Colonic mucosa (tissue), 4 donors: Measurements from ENCODE around the gene GNAZ. TPM values are rescaled to one million over a fixed set of nuclear protein-coding genes. Genes with fewer than 3 reads are reported as not detected.

Source experiments
- DNase-seq: peaks from one replicate; pipeline ENCODE4 v3.0.0-alpha.2; 2020
- H3K27ac ChIP-seq: fragments of 200-600 bp; one replicate; pipeline ENCODE4 v1.8.0; 2021
- H3K27me3 ChIP-seq: fragments of 200-600 bp; one replicate; pipeline ENCODE4 v1.8.0; 2021
- H3K36me3 ChIP-seq: fragments of 200-600 bp; one replicate; pipeline ENCODE4 v1.8.0; 2021
- H3K4me1 ChIP-seq: fragments of 200-600 bp; one replicate; pipeline ENCODE4 v1.8.0; 2021; ENCODE audit warnings: mild to moderate bottlenecking
- H3K4me3 ChIP-seq: fragments of 200-600 bp; one replicate; pipeline ENCODE4 v1.8.0; 2021
- H3K9ac ChIP-seq, 2 donors: one replicate each; pipeline ENCODE4 v1.7.0; 2013; ENCODE audit warnings: control low read depth in 2 of 2, low read depth in 2 of 2, low read length in 2 of 2
- H3K9me3 ChIP-seq: fragments of 200-600 bp; one replicate; pipeline ENCODE4 v1.8.0; 2021
- intact Hi-C: fragments of 100-400 bp; cut with DNase I; formaldehyde crosslinking; loops from one replicate; pipeline ENCODE4 v1.14.1; 2022
- total RNA-seq, 2 donors: library from RNA; stranded (reverse); fragmentation: NEBNext Ultra II Directional in 1 of 2; extraction: Animal tissue kit (Norgen Biotek cat#: 25700) in 1 of 2; gene quantifications; one replicate each; pipeline ENCODE4 v1.2.1, GENCODE V29; 2021
- TF ChIP-seq, protein P1 (sequence below): fragments of 200-600 bp; IDR thresholded peaks from one replicate; pipeline ENCODE4 v1.8.0; 2022; ENCODE audit warnings: antibody characterized with exemption, mild to moderate bottlenecking
- donor health status: healthy.
- donor health status: DM: no; HTN: no; CAD: no.
- donor health status: DM: no; HTN: no; CAD: no.

Gene GNAZ
- total RNA-seq, 2 donors from 2014 or later = 1.2 to 2.5 TPM

DNA sequence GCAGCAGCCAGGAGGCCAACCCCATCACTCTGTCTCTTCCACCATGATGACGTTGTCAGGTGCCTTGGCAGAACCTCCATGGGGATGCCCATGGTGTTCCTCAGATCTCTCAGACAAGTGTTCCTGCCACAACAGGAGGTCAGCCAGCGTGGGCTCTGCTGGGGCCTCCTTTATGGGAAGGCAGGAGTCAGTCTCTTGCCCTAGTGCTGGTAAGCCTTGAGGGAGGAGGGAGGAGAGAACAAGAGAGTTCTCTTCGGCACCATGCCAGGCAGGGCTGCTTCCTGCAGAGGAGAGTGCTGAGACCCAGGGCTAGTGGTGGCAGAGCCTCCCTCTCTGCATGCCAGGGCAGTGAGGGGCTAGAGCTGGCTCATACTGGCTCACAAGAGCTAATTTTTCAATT lies 32.5 kb downstream of the GNAZ start:
- Histone ChIP-seq H3K36me3 (no peaks in the 10 kb centered on the region), H3K4me1 (no peaks in the 10 kb centered on the region), H3K9ac (no peak overlapping the region), H3K27me3 (no peaks in the 10 kb centered on the region), H3K4me3 (no peak overlapping the region), H3K27ac (no peak overlapping the region), H3K9me3 (no peaks in the 10 kb centered on the region)
- intact Hi-C loops = no loop called here
- TF ChIP-seq, protein P1, sequence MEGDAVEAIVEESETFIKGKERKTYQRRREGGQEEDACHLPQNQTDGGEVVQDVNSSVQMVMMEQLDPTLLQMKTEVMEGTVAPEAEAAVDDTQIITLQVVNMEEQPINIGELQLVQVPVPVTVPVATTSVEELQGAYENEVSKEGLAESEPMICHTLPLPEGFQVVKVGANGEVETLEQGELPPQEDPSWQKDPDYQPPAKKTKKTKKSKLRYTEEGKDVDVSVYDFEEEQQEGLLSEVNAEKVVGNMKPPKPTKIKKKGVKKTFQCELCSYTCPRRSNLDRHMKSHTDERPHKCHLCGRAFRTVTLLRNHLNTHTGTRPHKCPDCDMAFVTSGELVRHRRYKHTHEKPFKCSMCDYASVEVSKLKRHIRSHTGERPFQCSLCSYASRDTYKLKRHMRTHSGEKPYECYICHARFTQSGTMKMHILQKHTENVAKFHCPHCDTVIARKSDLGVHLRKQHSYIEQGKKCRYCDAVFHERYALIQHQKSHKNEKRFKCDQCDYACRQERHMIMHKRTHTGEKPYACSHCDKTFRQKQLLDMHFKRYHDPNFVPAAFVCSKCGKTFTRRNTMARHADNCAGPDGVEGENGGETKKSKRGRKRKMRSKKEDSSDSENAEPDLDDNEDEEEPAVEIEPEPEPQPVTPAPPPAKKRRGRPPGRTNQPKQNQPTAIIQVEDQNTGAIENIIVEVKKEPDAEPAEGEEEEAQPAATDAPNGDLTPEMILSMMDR = no peak
- no peak for DNase-seq

DNA sequence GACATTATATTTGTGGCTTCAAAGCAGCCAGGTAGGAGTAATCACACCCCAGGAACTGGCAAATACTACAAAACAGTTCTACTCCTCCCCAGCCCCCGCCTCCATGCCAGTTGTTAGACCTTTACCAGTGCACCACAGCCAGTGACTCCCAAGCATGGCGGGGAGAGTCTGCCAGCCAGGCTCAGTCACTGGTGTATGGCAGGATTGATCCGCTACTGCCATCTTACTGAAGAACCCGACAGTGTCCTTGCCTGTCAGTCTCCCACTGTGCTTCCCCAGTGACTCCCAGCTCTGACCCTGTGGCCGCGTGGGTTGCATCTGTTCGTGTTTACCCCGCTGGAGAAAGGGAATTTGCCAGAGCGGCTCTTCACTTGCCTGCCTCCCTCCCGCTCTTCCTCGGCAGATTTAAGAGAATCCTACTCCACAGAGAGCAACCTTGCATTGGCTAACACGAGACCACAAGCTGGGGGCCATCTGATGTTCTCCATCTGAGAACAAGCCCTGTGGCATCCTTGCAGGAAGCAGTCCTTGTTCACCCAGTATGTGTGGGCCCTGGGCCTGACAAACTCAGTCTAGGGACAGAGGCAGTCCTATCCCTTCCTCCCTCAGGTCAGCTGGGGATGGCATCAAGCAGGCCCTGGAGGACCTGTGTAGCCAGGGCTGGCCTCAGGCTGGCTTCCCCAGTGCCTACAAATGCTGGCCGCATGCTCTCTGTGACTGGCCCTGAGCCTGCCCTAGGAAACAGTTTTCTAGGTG lies 33.1 kb downstream of the GNAZ start:
- Histone ChIP-seq H3K9me3 (no peaks in the 10 kb centered on the region), H3K4me1 (no peaks in the 10 kb centered on the region), H3K4me3 (no peak overlapping the region), H3K9ac (no peak overlapping the region), H3K36me3 (no peaks in the 10 kb centered on the region), H3K27me3 (no peaks in the 10 kb centered on the region), H3K27ac (no peak overlapping the region)
- TF ChIP-seq, protein P1 = no peak
- no peak for DNase-seq
- intact Hi-C loops = no loop called here

DNA sequence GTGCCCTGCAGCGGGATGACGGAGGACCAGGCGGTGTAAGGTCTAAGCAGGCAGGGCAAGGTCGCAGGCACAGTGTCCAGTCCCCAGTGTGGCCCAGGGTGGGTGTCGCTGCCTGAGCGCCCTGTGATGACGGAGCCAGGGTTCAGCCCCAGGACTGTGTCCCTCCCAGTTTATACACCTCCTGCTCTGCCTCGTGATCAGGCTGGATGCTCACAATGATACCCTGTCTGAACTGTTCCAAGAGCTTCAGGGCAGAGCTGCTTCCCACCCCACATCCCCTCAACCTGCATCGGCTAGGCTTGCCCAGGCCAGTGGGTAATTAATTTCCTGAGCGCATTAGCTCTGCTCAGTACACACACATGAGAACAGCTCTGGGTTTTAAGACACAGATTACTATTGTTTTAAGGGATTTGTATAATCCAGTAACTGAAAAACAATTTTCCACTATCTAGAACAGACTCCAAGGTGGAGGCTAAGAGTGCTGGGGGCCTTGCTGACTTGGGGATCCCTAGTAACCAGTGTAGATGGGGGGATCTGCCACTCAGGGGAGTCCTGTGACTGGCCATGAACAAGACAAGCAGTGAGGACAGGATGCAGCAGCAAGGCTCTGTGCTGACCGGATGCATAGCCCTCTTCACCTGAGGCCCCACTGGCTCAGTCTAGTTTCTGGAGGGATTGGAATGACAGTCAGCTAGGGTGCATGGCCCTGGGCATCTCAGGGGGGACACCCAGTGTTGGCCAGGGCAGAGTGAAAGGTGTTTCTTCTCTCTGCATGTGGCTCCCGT lies 34.1 kb downstream of the GNAZ start:
- Histone ChIP-seq H3K9me3 (no peaks in the 10 kb centered on the region), H3K36me3 (no peaks in the 10 kb centered on the region), H3K27ac (no peak overlapping the region), H3K27me3 (no peaks in the 10 kb centered on the region), H3K9ac (no peak overlapping the region), H3K4me1 (no peaks in the 10 kb centered on the region), H3K4me3 (no peak overlapping the region)
- intact Hi-C loops = no loop called here
- DNase-seq = no peak
- TF ChIP-seq, protein P1 = no peak

DNA sequence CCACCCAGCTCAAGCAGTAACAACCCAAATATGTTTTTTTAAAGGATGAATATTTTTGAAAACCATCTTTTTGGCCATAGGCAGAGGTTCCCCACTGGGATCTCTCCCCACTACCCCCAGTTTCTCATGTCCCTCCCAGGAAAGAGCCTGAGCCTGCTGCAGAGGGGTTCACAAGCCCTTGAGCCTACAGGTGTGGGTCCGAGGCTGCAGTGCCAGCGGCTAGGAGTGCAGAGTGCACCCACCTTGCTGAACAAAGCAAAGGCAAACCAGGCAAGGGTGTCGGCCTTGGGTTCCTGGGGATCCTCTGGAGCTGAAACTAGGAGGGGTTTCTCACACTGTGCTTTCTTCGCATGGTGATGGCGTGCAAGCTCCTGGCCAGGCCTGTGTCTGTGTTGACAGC lies 35.0 kb downstream of the GNAZ start:
- H3K4me1 ChIP-seq = no peaks in the 10 kb centered on the region
- H3K36me3 ChIP-seq = no peaks in the 10 kb centered on the region
- H3K9ac ChIP-seq = no peak overlapping the region
- H3K27me3 ChIP-seq = no peaks in the 10 kb centered on the region
- H3K9me3 ChIP-seq = no peaks in the 10 kb centered on the region
- TF ChIP-seq, protein P1 = no peak
- DNase-seq = no peak
- intact Hi-C loops = no loop called here
- no peak overlapping the region for H3K4me3 ChIP-seq
- H3K27ac ChIP-seq = no peak overlapping the region

DNA sequence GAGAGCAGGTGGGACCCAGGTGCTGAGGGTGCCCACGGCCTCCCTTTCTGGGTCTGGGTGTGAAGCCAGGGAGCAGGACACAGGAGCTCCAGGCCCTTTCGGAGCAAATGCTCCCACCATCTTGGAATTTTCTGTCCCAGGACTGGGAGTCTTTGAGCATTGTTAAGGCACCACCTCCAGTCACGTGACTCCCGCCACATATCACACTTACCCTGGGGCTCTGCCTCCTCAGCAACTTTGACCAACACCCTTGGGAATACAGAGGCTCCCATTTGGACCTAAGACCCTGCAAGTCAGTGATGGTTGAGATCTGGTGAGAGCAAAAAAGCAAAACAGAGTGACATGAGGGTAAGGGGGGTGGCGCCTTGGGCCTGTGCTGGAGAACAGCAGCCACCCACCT lies 35.6 kb downstream of the GNAZ start:
- Histone ChIP-seq H3K4me3 (no peak overlapping the region), H3K9me3 (no peaks in the 10 kb centered on the region), H3K4me1 (no peaks in the 10 kb centered on the region), H3K9ac (no peak overlapping the region), H3K36me3 (no peaks in the 10 kb centered on the region), H3K27ac (no peak overlapping the region), H3K27me3 (no peaks in the 10 kb centered on the region)
- TF ChIP-seq, protein P1 = no peak
- intact Hi-C loops = no loop called here
- no peak for DNase-seq
